ENCODE measurements around the gene RPAP2.
"Not testable (repeated sequence)": the region's sequence is repeated elsewhere in the genome, so short reads cannot be mapped to it uniquely, and the experiment has no call there.

The RPAP2 gene

DNA sequence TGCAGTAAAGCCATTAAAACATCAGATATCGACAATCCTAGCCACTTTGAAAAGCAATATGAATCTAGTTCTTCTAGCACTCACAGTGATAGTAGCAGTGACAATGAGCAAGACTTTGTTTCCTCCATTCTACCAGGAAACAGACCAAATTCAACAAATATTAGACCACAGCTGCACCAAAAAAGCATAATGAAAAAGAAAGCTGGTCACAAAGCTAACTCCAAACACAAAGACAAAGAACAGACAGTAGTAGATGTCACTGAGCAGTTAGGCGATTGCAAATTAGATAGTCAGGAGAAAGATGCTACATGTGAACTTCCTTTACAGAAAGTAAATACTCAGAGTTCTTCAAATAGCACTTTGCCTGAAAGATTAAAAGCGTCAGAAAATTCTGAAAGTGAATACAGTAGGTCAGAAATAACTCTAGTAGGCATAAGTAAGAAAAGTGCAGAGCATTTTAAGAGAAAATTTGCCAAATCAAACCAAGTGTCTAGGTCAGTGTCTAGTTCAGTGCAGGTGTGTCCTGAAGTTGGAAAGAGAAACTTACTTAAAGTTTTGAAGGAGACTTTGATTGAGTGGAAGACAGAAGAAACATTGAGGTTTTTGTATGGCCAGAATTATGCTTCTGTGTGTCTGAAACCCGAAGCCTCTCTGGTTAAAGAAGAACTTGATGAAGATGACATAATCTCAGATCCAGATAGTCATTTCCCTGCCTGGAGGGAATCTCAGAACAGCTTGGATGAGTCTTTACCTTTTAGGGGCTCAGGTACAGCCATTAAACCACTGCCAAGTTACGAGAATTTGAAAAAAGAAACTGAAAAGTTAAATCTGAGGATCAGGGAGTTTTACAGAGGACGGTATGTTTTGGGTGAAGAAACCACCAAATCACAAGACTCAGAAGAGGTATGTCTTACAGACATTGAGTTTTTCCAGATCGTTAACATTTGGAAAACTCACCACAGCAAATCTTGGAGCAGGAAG lies 24.9 kb downstream of the RPAP2 start:
- no peak for DNase-seq

- DNase-seq: no peak
Measured at GRCh38 chr1:92324784-92325183, 25.9 kb downstream of the RPAP2 start.

DNA sequence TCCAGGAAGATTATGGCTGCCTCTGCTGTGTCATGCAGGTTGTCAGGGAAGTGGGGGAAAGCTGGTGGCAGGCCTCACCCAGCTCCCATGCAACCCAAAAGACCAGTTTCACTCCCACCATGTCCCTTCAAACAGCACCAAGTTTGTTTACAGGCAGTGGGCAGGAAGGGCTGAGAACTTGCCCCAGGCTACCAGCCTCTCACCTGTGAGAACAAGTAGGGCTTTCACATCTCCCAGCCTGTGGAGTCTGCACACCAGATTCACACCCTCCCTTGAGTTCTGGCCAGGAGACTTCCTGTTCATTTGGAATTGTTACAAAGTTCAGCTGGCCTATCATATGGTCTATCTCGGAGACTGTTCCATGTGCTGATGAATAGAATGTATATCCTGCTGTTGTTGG lies 27.8 kb downstream of the RPAP2 start:
- no peak for DNase-seq

DNA sequence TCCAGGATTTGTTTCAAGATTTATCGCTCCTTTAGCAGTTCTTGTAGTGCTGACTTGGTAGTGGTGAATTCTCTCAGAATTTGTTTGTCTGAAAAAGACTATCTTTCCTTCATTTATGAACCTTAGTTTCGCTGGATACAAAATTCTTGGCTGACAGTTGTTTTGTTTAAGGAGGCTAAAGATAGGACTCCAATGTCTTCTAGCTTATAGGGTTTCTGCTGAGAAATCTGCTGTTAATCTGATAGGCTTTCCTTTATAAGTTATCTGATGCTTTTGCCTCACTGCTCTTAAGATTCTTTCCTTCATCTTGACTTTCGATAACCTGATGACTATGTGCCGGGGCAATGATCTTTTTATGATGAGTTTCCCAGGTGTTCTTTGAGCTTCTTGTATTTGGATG lies 28.9 kb downstream of the RPAP2 start:
- DNase-seq: no peak

GRCh38 chr1:92329347-92330129 lies 30.7 kb downstream of the RPAP2 start:
- DNase-seq: peak; percentile 54

DNA sequence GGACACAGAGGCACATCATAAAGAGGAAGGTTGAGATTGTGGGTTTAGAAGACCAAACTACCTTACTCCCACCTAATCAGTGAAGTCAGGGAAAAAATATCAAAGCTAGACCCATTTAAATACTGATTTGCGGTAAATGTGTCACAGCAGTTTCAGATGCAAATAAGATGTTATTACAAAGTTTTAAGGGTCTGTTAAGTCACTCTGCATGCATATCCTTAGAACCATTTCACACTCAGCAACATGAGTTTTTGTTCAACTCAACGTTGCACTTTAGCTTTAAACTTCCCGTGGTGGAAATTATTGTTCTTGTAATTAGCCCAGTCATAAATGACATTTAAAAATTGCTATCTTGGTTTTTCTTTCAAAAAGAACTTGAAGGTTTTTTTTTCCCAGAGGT lies 34.8 kb downstream of the RPAP2 start:
- DNase-seq: no peak

DNA sequence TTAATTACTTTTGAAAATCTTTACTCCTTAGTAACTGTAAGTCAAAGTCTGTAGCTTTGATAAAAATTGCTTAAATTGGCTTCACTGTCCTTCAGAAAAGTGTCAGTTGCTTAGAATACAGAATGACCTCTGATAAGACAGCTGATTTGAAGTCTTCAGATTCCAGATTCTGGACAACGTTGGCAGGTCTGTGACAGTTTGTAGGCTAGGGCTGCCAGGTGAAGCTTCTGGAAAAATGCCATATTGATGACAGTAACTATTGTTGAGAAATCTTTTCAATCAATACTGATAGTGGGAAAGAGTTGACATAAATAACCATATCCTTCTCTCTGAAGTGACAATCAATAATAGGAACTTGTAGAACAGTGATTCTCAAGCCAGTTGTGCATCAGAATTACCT lies 41.3 kb downstream of the RPAP2 start:
- no peak for DNase-seq

GRCh38 chr1:92342401-92342800 lies 43.5 kb downstream of the RPAP2 start:
- no peak for DNase-seq

- DNase-seq: no peak
Measured at GRCh38 chr1:92343061-92343460, 44.2 kb downstream of the RPAP2 start.

DNA sequence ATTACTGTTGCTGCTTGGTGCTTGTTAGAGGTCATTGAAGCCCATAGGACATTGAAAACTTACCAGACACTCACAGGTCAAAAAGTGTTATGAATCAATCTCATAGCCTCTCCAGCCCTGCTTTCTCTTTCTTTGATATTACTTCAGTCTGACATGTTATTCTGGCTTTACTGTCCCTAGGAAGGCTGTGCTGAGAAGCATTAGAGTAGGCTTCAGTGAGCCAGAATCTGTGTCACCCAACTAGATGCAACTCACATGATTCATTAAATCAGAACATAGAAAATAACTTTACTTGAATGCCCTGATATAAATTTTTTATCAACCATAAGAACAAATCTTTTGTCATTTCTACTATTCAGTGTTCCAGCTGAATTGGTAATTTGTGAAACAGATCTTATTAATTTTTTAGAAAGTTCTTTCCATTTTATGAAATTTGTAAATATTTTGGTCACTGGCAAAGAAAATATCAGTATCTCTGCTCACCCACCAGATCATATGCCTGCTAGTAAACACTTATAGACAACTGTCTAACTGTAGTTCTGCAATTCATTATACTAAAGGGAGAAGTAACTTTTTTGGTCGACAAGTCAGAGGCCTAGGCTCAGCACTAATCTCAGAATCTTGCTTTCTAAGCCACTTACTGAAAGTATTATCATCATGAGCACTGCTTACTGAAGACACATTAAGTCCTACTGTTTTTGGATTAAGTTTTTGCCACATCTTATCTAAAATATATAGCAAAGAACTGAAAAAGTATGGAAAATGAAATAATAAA lies 48.2 kb downstream of the RPAP2 start:
- DNase-seq: no peak

GRCh38 chr1:92352856-92353255 lies 54.0 kb downstream of the RPAP2 start:
- DNase-seq: no peak

DNA sequence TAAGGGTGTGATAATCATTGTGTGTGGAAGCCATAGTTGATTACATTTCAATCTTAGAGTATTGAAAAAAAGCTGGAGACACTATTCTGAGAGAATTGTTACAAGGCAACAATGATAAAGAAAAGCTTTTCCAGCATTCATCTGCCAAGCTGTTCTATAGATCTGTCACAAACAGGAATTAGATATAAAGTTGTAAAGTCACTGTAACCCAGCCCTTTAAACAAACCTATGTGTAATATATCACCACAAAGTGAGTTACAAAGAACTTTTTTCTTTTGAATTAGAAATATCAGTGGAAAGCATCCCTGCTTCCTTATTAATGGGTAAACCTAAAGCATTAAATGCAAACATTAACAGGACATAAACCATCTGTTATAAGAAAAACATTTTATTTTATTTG lies 55.4 kb downstream of the RPAP2 start:
- no peak for DNase-seq

GRCh38 chr1:92356956-92357355 lies 58.1 kb downstream of the RPAP2 start:
- DNase-seq: peak; percentile 5

GRCh38 chr1:92359382-92359781 lies 60.5 kb downstream of the RPAP2 start:
- DNase-seq: not testable (repeated sequence)

DNA sequence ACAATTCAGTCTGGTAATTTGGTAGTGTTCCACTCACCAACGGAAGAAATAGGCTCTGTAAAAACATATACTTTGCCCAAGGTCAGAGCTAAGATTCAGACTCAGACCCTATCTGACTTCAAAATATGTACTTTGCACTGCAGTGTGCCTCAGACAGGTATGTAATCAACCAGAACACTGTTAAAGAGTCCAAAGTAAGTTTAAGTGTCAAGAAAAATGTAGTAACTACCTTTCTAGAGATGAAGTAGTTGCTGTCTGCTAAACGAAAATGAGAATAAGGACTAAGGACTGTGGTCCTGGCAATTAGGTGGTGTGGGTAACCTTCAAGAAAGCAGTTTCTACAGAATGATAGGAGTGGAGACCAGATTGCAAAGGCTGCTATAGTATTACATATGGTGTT lies 61.1 kb downstream of the RPAP2 start:
- DNase-seq: no peak

DNA sequence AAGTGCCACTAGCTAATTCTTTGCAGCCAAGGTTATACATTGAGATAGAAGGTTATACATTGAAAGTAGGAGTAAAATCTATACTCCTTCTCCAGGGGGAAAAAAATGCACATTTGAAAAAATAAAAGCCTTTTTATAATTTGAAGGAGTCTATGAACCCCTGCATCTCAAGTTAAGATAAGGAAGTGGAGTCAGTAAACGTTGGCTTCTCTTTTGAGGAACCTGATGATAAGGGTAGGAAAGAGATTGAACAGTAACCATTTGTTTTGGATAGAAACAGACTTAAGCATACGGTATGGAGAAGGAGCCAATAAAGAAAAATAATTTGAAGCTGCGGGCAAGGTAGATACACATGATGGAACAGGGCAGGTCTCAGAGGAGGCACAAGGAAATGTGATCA lies 64.1 kb downstream of the RPAP2 start:
- no peak for DNase-seq

DNA sequence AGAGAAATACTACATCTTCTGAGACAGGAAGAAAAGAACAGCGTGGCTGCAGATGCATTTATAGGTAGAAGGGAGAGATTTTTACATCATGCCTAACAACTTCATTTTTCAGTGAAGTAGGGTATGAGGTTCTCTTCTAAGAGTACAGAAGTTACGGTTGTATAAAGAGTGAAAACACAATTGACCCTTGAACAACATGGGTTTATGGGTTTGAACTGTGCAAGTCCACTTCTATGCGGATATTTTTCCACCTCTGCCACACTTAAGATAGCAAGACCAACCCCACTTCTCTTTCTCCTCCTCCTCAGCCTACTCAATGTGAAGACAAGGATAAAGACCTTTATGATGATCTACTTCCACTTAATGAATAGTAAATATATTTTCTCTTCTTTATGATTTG lies 64.5 kb downstream of the RPAP2 start:
- DNase-seq: no peak

DNA sequence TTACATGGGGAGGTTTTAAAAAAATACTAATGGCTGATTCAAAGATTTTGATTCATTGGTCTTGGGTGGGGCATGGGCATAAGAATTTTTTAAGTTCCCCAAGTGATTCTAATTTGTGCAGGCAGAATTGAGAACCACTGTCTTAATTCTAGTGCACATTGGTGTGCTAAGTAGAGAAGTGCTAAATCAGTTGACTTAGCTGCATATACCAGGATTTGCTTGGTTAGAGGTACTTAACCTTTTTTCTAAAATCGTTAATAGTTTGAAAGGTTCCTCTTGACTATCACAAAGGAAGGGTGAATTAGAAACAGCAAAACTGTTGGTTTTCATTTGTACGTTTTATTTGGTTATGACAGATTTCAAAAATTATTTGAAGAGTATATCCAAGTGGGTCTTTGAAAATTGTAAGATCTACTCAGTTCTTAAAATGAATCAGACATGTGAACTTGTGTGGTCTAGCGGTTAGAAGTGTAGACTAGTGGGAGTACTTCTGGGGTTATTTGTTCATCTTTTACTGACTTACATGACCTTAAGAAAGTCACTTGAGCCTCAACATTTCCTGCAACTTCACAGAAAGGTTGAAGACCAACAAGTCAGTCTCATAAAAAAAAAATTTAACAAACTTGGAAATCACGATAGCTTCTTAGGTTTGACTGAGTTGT lies 66.7 kb downstream of the RPAP2 start:
- DNase-seq: no peak

DNA sequence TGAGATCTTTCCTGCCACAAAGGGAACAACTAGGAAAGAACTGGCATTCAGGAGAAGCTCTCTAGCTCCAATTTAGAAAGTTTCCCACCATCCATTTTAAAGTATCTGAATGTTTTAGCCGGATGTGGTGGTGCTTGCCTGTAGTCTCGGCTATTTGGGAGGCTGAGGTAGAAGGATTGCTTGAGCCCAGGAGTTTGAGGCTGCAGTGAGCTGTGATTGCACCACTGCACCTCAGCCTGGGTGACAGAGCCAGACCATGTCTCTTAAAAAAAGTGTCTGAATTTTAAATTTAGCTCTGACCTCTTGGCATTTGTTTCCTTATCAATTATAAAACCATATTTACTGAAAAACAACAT lies 67.2 kb downstream of the RPAP2 start:
- DNase-seq: no peak

DNA sequence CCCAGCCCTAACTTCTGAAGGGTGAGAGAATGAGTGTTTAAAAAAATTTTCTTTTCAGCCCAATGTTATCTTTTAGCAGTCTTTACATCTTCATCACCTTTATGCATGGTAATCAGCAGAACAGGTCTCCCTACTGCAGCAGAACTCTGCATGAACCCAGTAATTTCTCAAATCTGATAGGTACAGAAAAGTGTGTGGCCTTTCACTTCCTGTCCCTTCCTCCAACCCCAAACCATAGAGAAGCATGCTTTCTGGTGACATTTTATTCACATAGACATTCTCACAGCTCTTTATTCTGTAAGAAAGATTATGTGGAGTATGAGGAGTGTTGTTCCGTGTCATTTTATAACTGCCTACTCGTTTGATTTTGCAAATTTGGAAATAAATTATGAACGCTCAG lies 68.6 kb downstream of the RPAP2 start:
- no peak for DNase-seq

DNA sequence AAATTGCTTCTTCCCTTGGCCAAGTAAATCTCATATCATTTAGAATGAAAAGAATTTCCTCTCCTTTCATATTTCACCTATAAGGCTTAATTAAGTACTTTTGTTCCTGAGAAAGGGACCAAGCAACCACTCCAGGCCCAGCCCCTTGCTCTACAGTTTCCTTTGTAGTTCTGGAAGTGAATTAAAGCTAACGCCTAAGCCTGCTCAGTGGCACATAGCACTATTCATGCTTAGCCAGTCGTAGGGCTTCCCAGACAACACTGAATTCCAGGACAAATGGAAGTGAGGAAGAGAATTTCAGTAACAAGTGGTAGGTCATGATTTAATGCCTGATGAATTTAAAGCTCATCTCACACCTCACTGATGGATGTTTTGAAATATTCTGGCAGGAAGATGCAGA lies 73.3 kb downstream of the RPAP2 start:
- no peak for DNase-seq

GRCh38 chr1:92374223-92374622 lies 75.4 kb downstream of the RPAP2 start:
- no peak for DNase-seq

- DNase-seq: no peak
Measured at GRCh38 chr1:92376345-92376744, 77.5 kb downstream of the RPAP2 start.

Measured in fibroblast of skin of back (primary cell).